ENCODE measurements around the gene CNTROB.
A peak's percentile ranks its signal among the peaks of the same experiment; 100 is the strongest.

The CNTROB gene

GRCh38 chr17:7903154-7904103 lies 28.6 kb upstream of the CNTROB start:
- DNase-seq: no peak

GRCh38 chr17:7909089-7909488 lies 22.9 kb upstream of the CNTROB start:
- DNase-seq: no peak

GRCh38 chr17:7910281-7910680 lies 21.7 kb upstream of the CNTROB start:
- no peak for DNase-seq

- no peak for DNase-seq
Observed at GRCh38 chr17:7910711-7911110, 21.3 kb upstream of the CNTROB start.

GRCh38 chr17:7911116-7911515 lies 20.9 kb upstream of the CNTROB start:
- DNase-seq: no peak

- DNase-seq: no peak
Observed at GRCh38 chr17:7912927-7913524, 19.0 kb upstream of the CNTROB start.

- no peak for DNase-seq
Observed at GRCh38 chr17:7915179-7915610, 16.8 kb upstream of the CNTROB start.

GRCh38 chr17:7915611-7916384 lies 16.2 kb upstream of the CNTROB start, which contains the start of gene RNF227:
Gene RNF227 (minus strand): TSS chr17:7916289. CDS start chr17:7916195, 94 bp downstream.
- peak; percentile 9 for DNase-seq

GRCh38 chr17:7916385-7916682 lies 15.7 kb upstream of the CNTROB start:
- no peak for DNase-seq

- no peak for DNase-seq
Observed at GRCh38 chr17:7916808-7917207, 15.2 kb upstream of the CNTROB start.

- no peak for DNase-seq
Observed at GRCh38 chr17:7922269-7922844, 9.6 kb upstream of the CNTROB start.

- DNase-seq: no peak
Observed at GRCh38 chr17:7922845-7923628, 9.0 kb upstream of the CNTROB start.

GRCh38 chr17:7927596-7927995 lies 4.4 kb upstream of the CNTROB start:
- no peak for DNase-seq

- no peak for DNase-seq
Observed at GRCh38 chr17:7929158-7930023, 2.6 kb upstream of the CNTROB start, which contains the start of gene KCNAB3. Gene KCNAB3 (minus strand): TSS chr17:7929856. CDS start chr17:7929435, 421 bp downstream.

- DNase-seq: no peak
Observed at GRCh38 chr17:7930841-7931631, 970 bp upstream of the CNTROB start.

GRCh38 chr17:7932483-7932891 lies 481 bp downstream of the CNTROB start:
- no peak for DNase-seq

- no peak for DNase-seq
Observed at GRCh38 chr17:7932949-7933348, 943 bp downstream of the CNTROB start.

- no peak for DNase-seq
Observed at GRCh38 chr17:7935859-7936258, 3.9 kb downstream of the CNTROB start.

GRCh38 chr17:7940034-7940433 lies 8.0 kb downstream of the CNTROB start:
- no peak for DNase-seq

- no peak for DNase-seq
Observed at GRCh38 chr17:7940743-7941142, 8.7 kb downstream of the CNTROB start.
